Calu3 (cell line): ENCODE data around the gene PPP1R2B. TPM values are rescaled to one million over a fixed set of nuclear protein-coding genes. Genes with fewer than 3 reads are reported as not detected.
A peak's percentile ranks its signal among the peaks of the same experiment; 100 is the strongest.

ENCODE experiments used
- Bru-seq: library from RNA; stranded (reverse); fragments of 400-500 nt; gene quantifications from one replicate; lab custom pipeline; 2021; lab: Mats Ljungman, UMichigan
- BruChase-seq, 2 experiments: library from RNA; stranded (reverse); fragments of 400-500 nt; gene quantifications; one replicate each; lab custom pipeline; 2021; lab: Mats Ljungman, UMichigan
- BruUV-seq: library from RNA; stranded (reverse); fragments of 400-500 nt; replicated peaks from 2 replicates; lab custom pipeline; 2021; lab: Mats Ljungman, UMichigan
- CTCF ChIA-PET: fragments of 300-600 bp; sonication (Branson Sonifier 250); formaldehyde crosslinking; loops from one replicate; lab custom pipeline; 2022; ENCODE audit warnings: antibody characterized with exemption; lab: Charles Lee
- DNase-seq: peaks from one replicate; pipeline ENCODE4 v3.0.0; 2022
- H3K27ac Mint-ChIP-seq: one replicate; pipeline ENCODE4 v1.8.0; 2022; ENCODE audit warnings: mixed read lengths; ENCODE audit not compliant: unreplicated experiment
- H3K27me3 Mint-ChIP-seq: one replicate; pipeline ENCODE4 v1.8.0; 2022; ENCODE audit warnings: mixed read lengths; ENCODE audit not compliant: unreplicated experiment
- H3K36me3 Mint-ChIP-seq: one replicate; pipeline ENCODE4 v1.8.0; 2022; ENCODE audit warnings: mild to moderate bottlenecking, moderate library complexity, mixed read lengths; ENCODE audit not compliant: insufficient read depth, unreplicated experiment
- H3K4me1 Mint-ChIP-seq: one replicate; pipeline ENCODE4 v1.8.0; 2022; ENCODE audit warnings: mild to moderate bottlenecking, low read depth, mixed read lengths; ENCODE audit not compliant: unreplicated experiment
- H3K4me3 Mint-ChIP-seq: one replicate; pipeline ENCODE4 v1.8.0; 2022; ENCODE audit warnings: mild to moderate bottlenecking, low read depth, moderate library complexity, mixed read lengths; ENCODE audit not compliant: unreplicated experiment
- H3K9me3 Mint-ChIP-seq: one replicate; pipeline ENCODE4 v1.8.0; 2022; ENCODE audit warnings: low read depth, mixed read lengths; ENCODE audit not compliant: unreplicated experiment
- intact Hi-C: fragments of 100-400 bp; cut with micrococcal nuclease; formaldehyde crosslinking; loops from one replicate; pipeline ENCODE4 v1.10.0; 2022; ENCODE audit not compliant: unreplicated experiment
- long read RNA-seq: library from polyadenylated mRNA; stranded (forward); transcript quantifications from one replicate; pipeline ENCODE4 v2.0.0, GENCODE V29; 2022
- total RNA-seq: library from RNA; stranded (reverse); gene quantifications from 2 replicates; pipeline ENCODE4 v1.2.3, GENCODE V29; 2022
- TF ChIP-seq, protein P1 (sequence below): fragments of 200-600 bp; IDR thresholded peaks from one replicate; pipeline ENCODE4 v1.8.0; 2022; ENCODE audit warnings: antibody characterized with exemption; ENCODE audit not compliant: unreplicated experiment

PPP1R2B gene
- total RNA-seq (not detected in 2 replicates), Bru-seq, nascent RNA (not detected), BruChase-seq, experiment 1, labeled RNA remaining after a 6-hour chase (percentile 16 among the genes with signal in this experiment), BruChase-seq, experiment 2, labeled RNA remaining after a 2-hour chase (percentile 27 among the genes with signal in this experiment)
- long read RNA-seq: 0 reads

DNA sequence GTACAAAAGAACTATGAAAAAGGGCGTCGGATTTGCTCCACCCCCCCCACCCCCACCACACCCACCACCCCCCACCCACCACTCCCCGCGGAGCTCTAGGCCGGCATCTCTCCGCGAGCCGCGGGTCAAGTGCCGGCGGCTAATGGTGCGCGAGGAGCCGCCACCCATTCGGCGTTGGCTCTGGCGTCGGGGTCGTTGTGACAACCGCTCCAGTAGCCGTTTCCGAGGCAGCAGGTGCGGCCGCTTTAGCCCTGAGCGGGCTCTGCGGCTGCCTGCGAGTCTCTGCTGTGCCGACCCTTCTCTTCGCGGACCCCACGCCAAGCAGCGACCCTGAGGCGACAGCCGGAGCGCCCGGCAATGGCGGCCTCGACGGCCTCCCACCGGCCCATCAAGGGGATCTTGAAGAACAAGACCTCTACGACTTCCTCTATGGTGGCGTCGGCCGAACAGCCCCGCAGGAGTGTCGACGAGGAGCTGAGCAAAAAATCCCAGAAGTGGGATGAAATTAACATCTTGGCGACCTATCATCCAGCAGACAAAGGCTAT is at the start of gene PPP1R2B:
Gene PPP1R2B (plus strand): TSS at position 90 of the 546 bp plus-strand sequence. CDS start 268 bp downstream, at position 358.
- CTCF ChIA-PET: no interaction called here
- intact Hi-C loops: no loop called here

DNA sequence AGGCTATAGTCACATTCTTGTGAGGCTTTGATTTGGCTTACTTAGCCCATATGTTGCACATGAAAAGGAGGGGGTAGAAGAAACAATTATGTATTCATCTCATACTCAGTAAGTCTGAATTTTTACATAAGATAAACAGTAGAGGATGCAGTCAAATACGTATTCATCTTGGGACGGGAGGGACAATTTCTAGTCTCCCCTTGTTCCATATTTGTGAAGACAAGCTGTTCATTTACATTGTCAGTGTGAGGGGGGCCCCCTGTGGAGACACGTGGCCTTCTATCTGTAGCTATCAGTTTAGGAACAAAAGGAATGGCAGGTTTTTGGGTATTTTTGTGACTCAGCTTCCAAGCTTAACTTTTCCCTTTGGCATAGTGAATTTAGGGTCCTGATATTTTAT is 49.2 kb upstream of the PPP1R2B start:
- no peaks in the 10 kb centered on the region for H3K36me3 Mint-ChIP-seq
- H3K9me3 Mint-ChIP-seq: peaks cover 3% of the 10 kb centered on the region
- CTCF ChIA-PET: no interaction called here
- no peaks in the 10 kb centered on the region for H3K27me3 Mint-ChIP-seq
- no peak overlapping the region for H3K4me3 Mint-ChIP-seq
- no TSS peak for BruUV-seq
- intact Hi-C loops: no loop called here
- TF ChIP-seq, protein P1, sequence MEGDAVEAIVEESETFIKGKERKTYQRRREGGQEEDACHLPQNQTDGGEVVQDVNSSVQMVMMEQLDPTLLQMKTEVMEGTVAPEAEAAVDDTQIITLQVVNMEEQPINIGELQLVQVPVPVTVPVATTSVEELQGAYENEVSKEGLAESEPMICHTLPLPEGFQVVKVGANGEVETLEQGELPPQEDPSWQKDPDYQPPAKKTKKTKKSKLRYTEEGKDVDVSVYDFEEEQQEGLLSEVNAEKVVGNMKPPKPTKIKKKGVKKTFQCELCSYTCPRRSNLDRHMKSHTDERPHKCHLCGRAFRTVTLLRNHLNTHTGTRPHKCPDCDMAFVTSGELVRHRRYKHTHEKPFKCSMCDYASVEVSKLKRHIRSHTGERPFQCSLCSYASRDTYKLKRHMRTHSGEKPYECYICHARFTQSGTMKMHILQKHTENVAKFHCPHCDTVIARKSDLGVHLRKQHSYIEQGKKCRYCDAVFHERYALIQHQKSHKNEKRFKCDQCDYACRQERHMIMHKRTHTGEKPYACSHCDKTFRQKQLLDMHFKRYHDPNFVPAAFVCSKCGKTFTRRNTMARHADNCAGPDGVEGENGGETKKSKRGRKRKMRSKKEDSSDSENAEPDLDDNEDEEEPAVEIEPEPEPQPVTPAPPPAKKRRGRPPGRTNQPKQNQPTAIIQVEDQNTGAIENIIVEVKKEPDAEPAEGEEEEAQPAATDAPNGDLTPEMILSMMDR: no peak
- peaks cover 10% of the 10 kb centered on the region for H3K4me1 Mint-ChIP-seq
- no peak overlapping the region for H3K27ac Mint-ChIP-seq
- no peak for DNase-seq

More for the DNA sequence above, at the start of gene PPP1R2B:
- TF ChIP-seq, protein P1: no peak
- BruUV-seq: no TSS peak
- Mint-ChIP-seq H3K4me3 (no peak within 1 kb of the TSS), H3K27me3 (no peaks in the 10 kb centered on the region), H3K4me1 (no peaks in the 10 kb centered on the region), H3K27ac (no peak within 1 kb of the TSS), H3K9me3 (peaks cover 8% of the 10 kb centered on the region), H3K36me3 (no peaks in the 10 kb centered on the region)
- DNase-seq: no peak

DNA sequence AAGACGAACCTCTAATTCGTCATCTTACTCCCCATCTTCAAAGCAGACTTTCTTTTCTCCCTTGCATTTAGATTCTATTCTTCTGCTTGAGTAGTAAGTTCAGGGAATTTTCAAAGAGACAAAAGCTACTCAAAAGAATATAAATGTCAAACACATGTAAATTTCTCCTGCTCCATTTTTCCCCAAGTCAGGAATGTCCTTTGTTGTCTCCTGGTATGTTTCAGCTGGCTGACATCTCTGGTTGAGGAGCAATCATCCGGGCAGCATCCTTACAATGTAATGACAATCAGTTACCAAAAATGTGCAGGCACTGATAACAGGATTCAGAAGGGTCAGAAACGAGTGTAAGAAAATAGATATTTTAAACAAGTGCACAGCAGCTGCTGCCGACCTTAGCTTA is 47.6 kb upstream of the PPP1R2B start:
- H3K36me3 Mint-ChIP-seq: no peaks in the 10 kb centered on the region
- no peak for DNase-seq
- H3K27ac Mint-ChIP-seq: no peak overlapping the region
- peaks cover 10% of the 10 kb centered on the region for H3K4me1 Mint-ChIP-seq
- intact Hi-C loops: no loop called here
- BruUV-seq: no TSS peak
- CTCF ChIA-PET: no interaction called here
- peaks cover 3% of the 10 kb centered on the region for H3K9me3 Mint-ChIP-seq
- H3K4me3 Mint-ChIP-seq: no peak overlapping the region
- H3K27me3 Mint-ChIP-seq: no peaks in the 10 kb centered on the region
- TF ChIP-seq, protein P1: no peak

DNA sequence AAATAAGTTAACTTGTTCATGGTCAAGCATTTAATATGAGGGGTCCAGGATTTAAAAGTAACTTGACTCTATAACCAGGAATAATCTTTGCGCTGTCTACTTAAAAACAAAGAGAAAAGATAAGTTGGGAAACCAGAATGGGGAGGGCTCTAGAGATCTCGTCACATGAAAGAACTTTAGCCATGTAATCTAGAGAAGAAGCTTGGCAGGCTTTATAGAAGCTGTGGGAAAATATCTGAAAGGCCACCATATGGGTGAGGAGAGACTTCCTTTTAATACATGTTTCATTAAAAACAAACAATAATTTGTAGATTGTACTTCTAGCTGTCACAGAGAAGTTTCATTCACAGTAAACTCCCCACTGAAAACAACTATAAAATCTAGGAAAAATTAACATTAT is 46.7 kb upstream of the PPP1R2B start:
- TF ChIP-seq, protein P1: no peak
- Mint-ChIP-seq H3K4me1 (peaks cover 10% of the 10 kb centered on the region), H3K9me3 (peaks cover 3% of the 10 kb centered on the region), H3K4me3 (no peak overlapping the region), H3K36me3 (no peaks in the 10 kb centered on the region), H3K27ac (no peak overlapping the region), H3K27me3 (no peaks in the 10 kb centered on the region)
- DNase-seq: no peak
- no TSS peak for BruUV-seq
- intact Hi-C loops: no loop called here
- CTCF ChIA-PET: no interaction called here
